K562 (cell line): ENCODE data around the gene CLDND1. TPM values are rescaled to one million over a fixed set of nuclear protein-coding genes. Genes with fewer than 3 reads are reported as not detected.

Experiments
- ATAC-seq: fragments of 200-7000 bp; cut with Tn5 transposase; 3 replicates; pipeline ENCODE4 v1.9.1; 2020; ENCODE audit warnings: moderate library complexity
- BruUV-seq: library from RNA; stranded (reverse); fragments of 400-500 nt; replicated peaks from 2 replicates; lab custom pipeline; 2021; lab: Mats Ljungman, UMichigan
- CTCF ChIA-PET: fragments of 300-600 bp; formaldehyde crosslinking; extraction: SDS; loops from one replicate; lab custom pipeline; 2021; ENCODE audit warnings: low intra/inter-chr PET ratio; lab: Yijun Ruan, JAX
- POLR2A ChIA-PET: fragments of 300-600, 350-650 bp; sonication (Branson Sonifier 250); formaldehyde crosslinking; extraction: SDS; loops from one replicate; lab custom pipeline; 2021; ENCODE audit warnings: antibody characterized with exemption, inconsistent platforms; lab: Yijun Ruan, JAX
- DNase-seq, 4 experiments: peaks; one replicate each; pipeline versions ENCODE4 v3.0.0 to v3.0.0-alpha.2; 2011 to 2018; ENCODE audit warnings: low spot score in 3 of 4, mixed read lengths in 3 of 4; ENCODE audit errors: extremely low read depth in 1 of 4
- FAIRE-seq: peaks from 2 replicates; lab custom pipeline; 2011; peaks lifted over from hg19 to GRCh38; lab: Jason Lieb, UNC
- H2AFZ ChIP-seq: 2 replicates; pipeline ENCODE4 v1.6.0; 2011; ENCODE audit warnings: low read depth, low read length, control low read depth, inconsistent platforms
- H3K27ac ChIP-seq: fragments of 200-600 bp; 3 replicates; pipeline ENCODE4 v1.8.0; 2011; ENCODE audit warnings: low read depth, mild to moderate bottlenecking, control low read depth, inconsistent platforms, low read length, moderate library complexity, mixed read lengths; ENCODE audit errors: extremely low read depth
- H3K27me3 ChIP-seq, 2 experiments: fragments of 300-600 bp in 1 of 2; 2 replicates in 1 of 2; 3 replicates in 1 of 2; pipeline versions ENCODE4 v1.6.0 to v1.8.0; 2011; ENCODE audit warnings: inconsistent platforms in 2 of 2, low read length in 2 of 2, mild to moderate bottlenecking in 1 of 2, mixed read lengths in 1 of 2, moderate library complexity in 1 of 2; ENCODE audit not compliant: control insufficient read depth in 2 of 2, insufficient read depth in 2 of 2
- H3K36me3 ChIP-seq: fragments of 300-600 bp; 3 replicates; pipeline ENCODE4 v1.8.0; 2011; ENCODE audit warnings: mild to moderate bottlenecking, low read length, inconsistent platforms; ENCODE audit not compliant: control insufficient read depth, insufficient read depth
- H3K4me1 ChIP-seq, 2 experiments: fragments of 200-600 bp in 1 of 2; replicated peaks in 1 of 2; 2 replicates in 1 of 2; 3 replicates in 1 of 2; pipeline versions ENCODE4 v1.5.1 to v1.8.0; 2011; ENCODE audit warnings: inconsistent platforms in 2 of 2, low read length in 2 of 2, mild to moderate bottlenecking in 1 of 2, mixed read lengths in 1 of 2, moderate library complexity in 1 of 2; ENCODE audit not compliant: control insufficient read depth in 2 of 2, insufficient read depth in 2 of 2
- H3K4me2 ChIP-seq: 2 replicates; pipeline ENCODE4 v1.6.1; 2011; ENCODE audit warnings: low read length, control low read depth, inconsistent platforms, mixed read lengths; ENCODE audit not compliant: insufficient read depth
- H3K4me3 ChIP-seq: fragments of 200-600 bp; sonication (generic), shearing (Covaris generic); 2 replicates; pipeline ENCODE4 v1.5.1; 2016; ENCODE audit warnings: control low read depth, inconsistent platforms
- H3K79me2 ChIP-seq: fragments of 200-600 bp; 3 replicates; pipeline ENCODE4 v1.8.0; 2011; ENCODE audit warnings: low read length, inconsistent platforms; ENCODE audit not compliant: control insufficient read depth, insufficient read depth
- H3K9ac ChIP-seq, 2 experiments: 2 replicates each; pipeline versions ENCODE4 v1.6.0 to v1.6.1; 2011; ENCODE audit warnings: low read depth in 2 of 2, low read length in 2 of 2, control low read depth in 1 of 2, inconsistent platforms in 1 of 2, mild to moderate bottlenecking in 1 of 2, mixed read lengths in 1 of 2; ENCODE audit not compliant: insufficient read depth in 1 of 2
- H3K9me1 ChIP-seq: one replicate; pipeline ENCODE4 v1.6.0; 2011; ENCODE audit warnings: inconsistent platforms, mild to moderate bottlenecking, low read length, moderate library complexity; ENCODE audit not compliant: control insufficient read depth, insufficient read depth
- H3K9me3 ChIP-seq: replicated peaks from 2 replicates; pipeline ENCODE4 v1.5.1; 2011; ENCODE audit warnings: low read depth, low read length, inconsistent platforms; ENCODE audit not compliant: control insufficient read depth, insufficient read depth
- H4K20me1 ChIP-seq: replicated peaks from 2 replicates; pipeline ENCODE4 v1.6.1; 2011; ENCODE audit warnings: low read length, inconsistent platforms, mixed read lengths; ENCODE audit not compliant: control insufficient read depth, insufficient read depth
- BCL6 ChIP-seq: fragments of 250-450 bp; sonication (Bioruptor Pico); IDR thresholded peaks from 2 replicates; pipeline ENCODE4 v1.4.0; 2020
- MBD2 ChIP-seq: sonication (generic); IDR thresholded peaks from 2 replicates; pipeline ENCODE4 v1.6.1; 2016; ENCODE audit warnings: low read depth, borderline replicate concordance
- MEIS2 ChIP-seq: fragments of 450-650 bp; IDR thresholded peaks from 2 replicates; pipeline ENCODE4 v1.6.1; 2014; ENCODE audit warnings: mild to moderate bottlenecking; ENCODE audit not compliant: partially characterized antibody
- NRF1 ChIP-seq, 2 experiments: fragments of 450-650 bp; IDR thresholded peaks in 1 of 2; conservative IDR thresholded peaks in 1 of 2; 2 replicates each; pipeline ENCODE4 v1.6.1; 2014; ENCODE audit warnings: mild to moderate bottlenecking in 2 of 2
- TRIM24 ChIP-seq, 2 experiments: fragments of 450-650 bp; IDR thresholded peaks; 2 replicates each; pipeline ENCODE4 v1.6.1; 2016
- WGBS: fragments of 100-300 bp; shearing (Covaris generic); methylation state at CpG from one replicate; pipeline ENCODE4 v1.1.6; 2016; ENCODE audit warnings: low coverage, mixed read lengths; ENCODE audit not compliant: insufficient coverage; ENCODE audit errors: missing lambda C conversion rate; 5-methylcytosine and 5-hydroxymethylcytosine counted together
- in situ Hi-C: fragments of 300-500 bp; cut with MboI; formaldehyde crosslinking; loops from 4 replicates; pipeline ENCODE4 v1.15.0; 2018; ENCODE audit warnings: inconsistent platforms, mixed read lengths
- intact Hi-C: fragments of 100-400 bp; cut with micrococcal nuclease; formaldehyde crosslinking; loops from 2 replicates; pipeline ENCODE4 v1.14.2; 2022
- polyA plus RNA-seq, 8 experiments: library from polyadenylated mRNA; depleted of rRNA in 4 of 8; stranded (reverse) in 5 of 8; unstranded in 3 of 8; fragments of >200 nt; fragmentation: Nextera tagmentation in 2 of 8; fragmentation: Illumina TruSeq in 1 of 8; extraction: Ambion mirVana in 2 of 8; extraction: Trizol in 1 of 8; gene quantifications; 2 replicates each; pipeline versions ENCODE4 v1.2.1 to v1.2.3, GENCODE V29; 2011 to 2014; ENCODE audit warnings: inconsistent platforms in 1 of 8, missing spikeins in 1 of 8
- total RNA-seq, 7 experiments: library from RNA; depleted of rRNA in 6 of 7; stranded (reverse); fragments of >200 nt in 6 of 7; fragmentation: Illumina TruSeq in 2 of 7; extraction: Trizol in 2 of 7; gene quantifications; 2 replicates each; pipeline versions ENCODE4 v1.2.1 to v1.2.3, GENCODE V29; 2011 to 2021; ENCODE audit warnings: low replicate concordance in 1 of 7
- TF ChIP-seq, protein P1 (sequence below): sonication (generic); formaldehyde crosslinking; IDR thresholded peaks from 2 replicates; pipeline ENCODE4 v1.8.0; 2023; ENCODE audit warnings: mild to moderate bottlenecking, missing genetic modification reagents

CLDND1 gene
- total and polyA plus RNA-seq, 9 of the 15 experiments (the other 6 are each of a cell fraction or from before 2014, with no cell fraction given) = 29.2 to 141 (median 60.7) TPM

DNA sequence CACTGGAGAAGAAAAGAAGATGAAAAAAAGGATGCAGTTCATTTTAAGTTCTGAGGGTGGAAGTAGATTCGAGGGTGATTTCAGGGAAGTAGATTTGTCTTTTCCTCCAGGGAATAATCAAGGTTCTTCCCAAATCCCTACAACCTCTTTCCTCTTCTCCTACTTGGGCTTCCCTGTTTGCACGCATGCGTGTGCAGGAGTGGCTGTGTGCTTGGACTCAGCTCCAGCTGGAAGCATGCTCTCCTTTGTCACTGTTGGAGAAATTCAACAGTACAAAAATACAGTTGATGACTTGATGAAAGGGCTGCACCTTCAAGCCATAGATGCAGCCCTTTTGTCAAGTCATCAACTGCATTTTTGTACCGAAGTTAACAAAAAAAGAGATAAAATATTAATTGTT lies 21.4 kb downstream of the CLDND1 start:
- intact Hi-C loops = no loop called here
- no peak overlapping the region for H3K4me2 ChIP-seq
- WGBS = 23% methylated on average over 4 of the region's 4 CpGs
- no peaks in the 10 kb centered on the region for H4K20me1 ChIP-seq
- peaks cover 0 to 5% of the 10 kb centered on the region in 2 experiments; a peak in 1 of 5 replicates for H3K4me1 ChIP-seq
- ATAC-seq (no peak), FAIRE-seq (no peak), DNase-seq (no peak)
- H2AFZ ChIP-seq = no peak overlapping the region
- no peaks in the 10 kb centered on the region for H3K27me3 ChIP-seq
- H3K9ac ChIP-seq = no peak overlapping the region
- TF ChIP-seq TRIM24 (IDR thresholded peaks at IDR 0.05) = no peak
- 0 out of 4 replicates have a peak, but pooled peaks of 1 of the 2 experiments have one; percentile 13 for TF ChIP-seq NRF1 (conservative IDR thresholded peaks at IDR 0.05 in 1 of 2, IDR thresholded peaks at IDR 0.05 in 1 of 2)
- no peak overlapping the region for H3K4me3 ChIP-seq
- H3K9me3 ChIP-seq = no peaks in the 10 kb centered on the region
- in situ Hi-C loops = no loop called here
- H3K79me2 ChIP-seq = no peaks in the 10 kb centered on the region
- ChIA-PET CTCF (no interaction called here), POLR2A (no interaction called here)
- H3K27ac ChIP-seq = no peak overlapping the region
- no peaks in the 10 kb centered on the region for H3K9me1 ChIP-seq
- H3K36me3 ChIP-seq = no peaks in the 10 kb centered on the region
- no TSS peak for BruUV-seq

DNA sequence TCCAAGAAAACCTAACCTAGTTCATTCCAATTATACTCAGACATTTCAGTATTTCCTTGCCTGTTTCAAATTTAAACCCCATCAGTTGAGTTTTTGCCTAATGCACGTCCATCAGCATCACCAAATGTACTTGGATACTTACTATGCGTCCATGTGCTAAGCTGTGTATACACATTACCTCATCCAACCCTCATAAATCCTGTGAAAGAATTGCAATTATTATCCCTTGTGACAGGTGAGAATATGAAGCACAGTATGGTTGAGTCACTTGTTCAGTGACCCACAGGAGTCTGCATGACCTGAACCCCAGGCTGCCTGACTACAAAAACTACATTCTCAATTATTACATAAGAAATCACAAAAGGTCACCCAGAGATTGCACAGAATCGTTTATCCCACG lies 22.7 kb downstream of the CLDND1 start:
- Histone ChIP-seq H4K20me1 (no peaks in the 10 kb centered on the region), H3K36me3 (no peaks in the 10 kb centered on the region), H3K79me2 (no peaks in the 10 kb centered on the region), H2AFZ (no peak overlapping the region), H3K9me3 (no peaks in the 10 kb centered on the region), H3K4me3 (no peak overlapping the region), H3K9me1 (no peaks in the 10 kb centered on the region), H3K4me1 (peaks cover 0 to 5% of the 10 kb centered on the region in 2 experiments; a peak in 1 of 5 replicates), H3K27me3 (no peaks in the 10 kb centered on the region), H3K27ac (no peak overlapping the region), H3K4me2 (no peak overlapping the region), H3K9ac (no peak overlapping the region)
- TF ChIP-seq, protein P1, sequence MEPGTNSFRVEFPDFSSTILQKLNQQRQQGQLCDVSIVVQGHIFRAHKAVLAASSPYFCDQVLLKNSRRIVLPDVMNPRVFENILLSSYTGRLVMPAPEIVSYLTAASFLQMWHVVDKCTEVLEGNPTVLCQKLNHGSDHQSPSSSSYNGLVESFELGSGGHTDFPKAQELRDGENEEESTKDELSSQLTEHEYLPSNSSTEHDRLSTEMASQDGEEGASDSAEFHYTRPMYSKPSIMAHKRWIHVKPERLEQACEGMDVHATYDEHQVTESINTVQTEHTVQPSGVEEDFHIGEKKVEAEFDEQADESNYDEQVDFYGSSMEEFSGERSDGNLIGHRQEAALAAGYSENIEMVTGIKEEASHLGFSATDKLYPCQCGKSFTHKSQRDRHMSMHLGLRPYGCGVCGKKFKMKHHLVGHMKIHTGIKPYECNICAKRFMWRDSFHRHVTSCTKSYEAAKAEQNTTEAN (CRISPR knock-in tag) = no peak
- TF ChIP-seq MBD2 (no peak), MEIS2 (peak; percentile 11), BCL6 (no peak)
- FAIRE-seq = no peak
- BruUV-seq = no TSS peak
- POLR2A ChIA-PET = no interaction called here
- in situ Hi-C loops = no loop called here
- WGBS = 10% methylated on average over 4 of the region's 4 CpGs
- CTCF ChIA-PET = no interaction called here
- no peak for DNase-seq
- no peak for ATAC-seq
- intact Hi-C loops = no loop called here
